SJCRH30 (cell line): ENCODE data around the gene SGK2. TPM values are rescaled to one million over a fixed set of nuclear protein-coding genes. Genes with fewer than 3 reads are reported as not detected.

Experiments
- DNase-seq, 2 experiments: peaks; one replicate each; pipeline ENCODE4 v3.0.0-alpha.2; 2015 to 2020
- H3K27ac ChIP-seq: fragments of 250-450 bp; sonication (Bioruptor Pico); 2 replicates; pipeline ENCODE4 v1.5.1; 2020; ENCODE audit warnings: mild to moderate bottlenecking, moderate library complexity
- H3K27me3 ChIP-seq: fragments of 250-450 bp; sonication (Bioruptor Pico); 2 replicates; pipeline ENCODE4 v1.5.1; 2020; ENCODE audit warnings: mild to moderate bottlenecking, moderate library complexity
- H3K36me3 ChIP-seq: fragments of 250-450 bp; sonication (Bioruptor Pico); 2 replicates; pipeline ENCODE4 v1.5.1; 2020; ENCODE audit warnings: mild to moderate bottlenecking, moderate library complexity
- H3K4me1 ChIP-seq: fragments of 250-450 bp; sonication (Bioruptor Pico); 2 replicates; pipeline ENCODE4 v1.5.1; 2020; ENCODE audit warnings: mild to moderate bottlenecking, moderate library complexity
- H3K4me3 ChIP-seq: fragments of 250-450 bp; sonication (Bioruptor Pico); 2 replicates; pipeline ENCODE4 v1.5.1; 2020; ENCODE audit warnings: mild to moderate bottlenecking, moderate library complexity
- H3K9me3 ChIP-seq: fragments of 250-450 bp; sonication (Bioruptor Pico); replicated peaks from 2 replicates; pipeline ENCODE4 v1.5.1; 2020; ENCODE audit warnings: mild to moderate bottlenecking, moderate library complexity
- total RNA-seq: library from RNA; depleted of rRNA; stranded (reverse); fragments of >200 nt; shearing (Covaris generic); gene quantifications from 2 replicates; pipeline ENCODE4 v1.2.3, GENCODE V29; 2014

The SGK2 gene
- total RNA-seq, 1 experiment from 2014 or later, result 0.67 TPM

DNA sequence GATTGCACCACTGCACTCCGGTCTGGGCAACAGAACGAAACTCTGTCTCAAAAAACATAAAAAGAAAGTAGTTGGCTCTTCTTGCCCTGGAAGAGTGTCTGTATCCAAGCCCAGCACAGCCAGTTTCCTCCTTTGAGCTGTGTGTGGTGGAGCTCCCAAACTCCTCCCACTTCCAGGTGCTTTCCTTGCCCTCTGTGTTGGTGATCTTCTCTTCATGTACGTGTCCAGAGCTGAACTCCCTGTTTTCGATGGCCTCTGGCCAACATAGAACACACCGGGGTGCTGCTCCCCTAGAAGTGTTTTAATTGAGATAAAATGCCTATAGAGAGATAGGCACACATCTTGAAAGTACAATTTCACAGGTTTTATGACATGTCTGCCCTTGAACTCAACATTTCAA lies 16.7 kb upstream of the SGK2 start:
- no peak for DNase-seq
- Histone ChIP-seq H3K36me3 (no peaks in the 10 kb centered on the region), H3K4me1 (no peaks in the 10 kb centered on the region), H3K9me3 (0 out of 2 replicates have a peak, but pooled peaks cover 3% of the 10 kb centered on the region), H3K27ac (no peak overlapping the region), H3K27me3 (no peaks in the 10 kb centered on the region), H3K4me3 (no peak overlapping the region)

DNA sequence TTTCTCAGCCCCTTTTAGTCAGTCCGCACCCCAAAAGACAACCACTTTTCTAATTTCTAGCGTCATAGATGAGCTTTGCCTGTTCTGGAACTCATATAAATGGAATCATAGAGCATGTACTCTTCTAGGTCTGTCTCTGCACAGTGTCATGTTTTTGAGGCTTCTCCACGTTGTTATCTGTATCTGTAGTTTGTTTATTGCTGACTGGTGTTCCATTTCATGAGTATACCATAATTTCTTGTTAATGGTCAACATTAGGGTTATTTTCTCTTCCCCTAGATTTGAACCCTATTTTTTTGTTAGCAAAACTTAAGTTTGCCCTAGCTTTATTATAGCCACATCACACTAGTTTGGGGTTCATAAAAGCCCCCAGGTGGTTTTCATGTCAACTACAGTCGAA lies 16.2 kb upstream of the SGK2 start:
- Histone ChIP-seq H3K27ac (no peak overlapping the region), H3K4me1 (no peaks in the 10 kb centered on the region), H3K27me3 (no peaks in the 10 kb centered on the region), H3K9me3 (peaks cover 8% of the 10 kb centered on the region), H3K36me3 (no peaks in the 10 kb centered on the region), H3K4me3 (no peak overlapping the region)
- DNase-seq, result no peak

DNA sequence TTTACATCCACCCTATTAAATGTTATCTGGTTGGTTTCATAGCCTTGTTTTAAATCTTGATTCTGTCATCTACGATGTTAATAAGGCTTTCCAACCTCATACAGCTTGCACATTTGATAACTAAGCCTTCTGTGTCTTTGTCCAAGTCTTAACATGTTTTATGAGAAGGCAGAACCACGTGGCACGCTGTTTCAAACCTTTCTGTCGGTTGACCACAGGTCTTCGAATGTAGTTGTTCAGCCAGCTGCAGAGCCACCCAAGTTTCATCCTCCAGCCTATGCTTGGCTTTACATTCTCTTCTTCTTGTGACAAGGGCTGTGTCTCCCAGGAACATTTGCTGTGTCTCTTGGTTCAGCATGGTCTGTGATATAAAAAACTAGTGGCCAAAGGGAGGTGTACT lies 15.7 kb upstream of the SGK2 start:
- no peaks in the 10 kb centered on the region for H3K27me3 ChIP-seq
- peaks cover 9% of the 10 kb centered on the region for H3K9me3 ChIP-seq
- no peaks in the 10 kb centered on the region for H3K36me3 ChIP-seq
- H3K27ac ChIP-seq, result no peak overlapping the region
- no peaks in the 10 kb centered on the region for H3K4me1 ChIP-seq
- no peak for DNase-seq
- H3K4me3 ChIP-seq, result no peak overlapping the region

DNA sequence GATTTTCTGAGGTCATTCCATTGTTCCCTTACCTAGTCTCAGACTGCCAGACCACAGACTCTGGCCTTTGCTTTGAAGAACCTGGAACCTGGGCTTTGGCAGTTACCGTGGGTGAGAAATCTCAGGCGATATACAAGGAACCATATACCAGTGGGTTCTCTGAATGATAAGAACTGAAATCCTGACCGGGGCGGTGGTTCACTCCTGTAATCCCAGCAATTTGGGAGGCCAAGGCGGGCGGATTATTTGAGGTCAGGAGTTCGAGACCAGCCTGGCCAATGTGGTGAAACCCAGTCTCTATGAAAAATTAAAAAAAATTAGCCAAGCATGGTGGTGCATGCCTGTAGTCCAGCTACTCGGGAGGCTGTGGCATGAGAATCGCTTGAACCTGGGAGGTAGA lies 14.3 kb upstream of the SGK2 start:
- no peaks in the 10 kb centered on the region for H3K27me3 ChIP-seq
- no peak overlapping the region for H3K4me3 ChIP-seq
- no peak for DNase-seq
- peaks cover 9% of the 10 kb centered on the region for H3K9me3 ChIP-seq
- no peaks in the 10 kb centered on the region for H3K36me3 ChIP-seq
- H3K27ac ChIP-seq, result no peak overlapping the region
- H3K4me1 ChIP-seq, result no peaks in the 10 kb centered on the region

DNA sequence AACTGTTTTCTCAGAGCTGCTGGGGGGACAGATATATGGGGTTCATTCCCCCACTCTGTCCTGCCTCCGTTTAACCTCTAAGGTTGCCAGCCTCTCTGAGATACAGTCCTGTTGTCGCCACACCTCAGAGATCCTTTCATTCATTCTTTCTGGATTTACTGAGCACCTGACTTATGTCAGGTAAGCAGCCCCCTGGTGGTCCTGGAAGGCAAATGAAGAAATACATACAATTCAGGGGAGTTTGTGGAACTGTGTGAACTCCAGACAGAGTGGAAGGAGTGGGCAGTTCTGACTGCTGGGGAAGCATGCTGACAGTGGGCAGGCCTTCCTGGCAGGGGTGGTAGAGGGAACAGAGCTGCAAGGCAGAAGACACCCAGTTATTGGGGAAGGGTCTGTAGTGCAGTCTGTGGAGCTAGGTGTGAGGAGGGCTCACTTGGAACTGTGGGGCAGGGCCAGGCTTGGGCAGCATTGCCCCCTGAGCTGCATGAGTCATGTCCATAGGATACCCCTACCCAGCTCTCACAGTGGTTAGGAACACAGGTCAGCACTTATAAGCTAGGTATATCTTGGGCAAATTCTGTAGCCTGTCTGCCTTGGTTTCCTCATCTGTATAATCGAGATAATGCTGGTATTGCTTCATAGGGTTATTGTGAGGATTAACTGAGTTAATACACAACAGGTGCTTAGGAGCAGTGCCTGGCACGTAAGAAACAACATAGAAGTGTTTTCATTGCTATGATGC lies 12.8 kb upstream of the SGK2 start:
- H3K36me3 ChIP-seq, result no peaks in the 10 kb centered on the region
- peaks cover 9% of the 10 kb centered on the region for H3K9me3 ChIP-seq
- H3K4me3 ChIP-seq, result no peak overlapping the region
- no peak for DNase-seq
- H3K27ac ChIP-seq, result no peak overlapping the region
- H3K4me1 ChIP-seq, result no peaks in the 10 kb centered on the region
- no peaks in the 10 kb centered on the region for H3K27me3 ChIP-seq

DNA sequence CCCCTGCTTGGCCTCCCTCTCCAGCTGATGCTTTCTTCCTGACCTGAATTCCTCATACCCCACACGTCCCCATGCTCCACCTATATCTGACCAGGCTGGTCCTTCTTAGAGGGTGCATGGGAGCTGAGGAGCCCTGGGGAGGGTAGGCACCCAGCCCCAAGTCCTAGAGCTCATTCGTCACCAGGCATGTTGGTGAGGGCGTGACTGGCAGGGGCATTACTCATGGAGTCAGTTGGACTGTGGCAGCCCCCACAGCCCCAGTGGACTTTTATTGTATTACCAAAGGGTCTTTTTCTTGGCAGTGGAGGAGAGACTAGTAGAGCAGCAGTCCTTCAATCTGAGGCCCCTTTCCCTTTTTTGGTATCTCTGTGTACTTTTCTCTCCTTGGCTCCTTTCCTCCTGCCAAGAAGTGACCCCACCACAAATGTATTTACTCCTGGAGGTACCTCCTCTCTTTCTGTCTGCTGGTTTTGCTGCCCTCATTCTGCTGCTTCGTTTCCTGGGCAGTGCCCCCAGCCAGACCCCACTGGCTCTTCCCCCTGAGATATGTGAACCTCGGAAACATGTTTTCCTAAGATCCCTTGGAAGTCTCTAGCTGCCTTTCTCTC lies 10.4 kb upstream of the SGK2 start:
- no peak for DNase-seq
- Histone ChIP-seq H3K27me3 (no peaks in the 10 kb centered on the region), H3K4me3 (no peak overlapping the region), H3K9me3 (peaks cover 9% of the 10 kb centered on the region), H3K36me3 (no peaks in the 10 kb centered on the region), H3K27ac (no peak overlapping the region), H3K4me1 (no peaks in the 10 kb centered on the region)

DNA sequence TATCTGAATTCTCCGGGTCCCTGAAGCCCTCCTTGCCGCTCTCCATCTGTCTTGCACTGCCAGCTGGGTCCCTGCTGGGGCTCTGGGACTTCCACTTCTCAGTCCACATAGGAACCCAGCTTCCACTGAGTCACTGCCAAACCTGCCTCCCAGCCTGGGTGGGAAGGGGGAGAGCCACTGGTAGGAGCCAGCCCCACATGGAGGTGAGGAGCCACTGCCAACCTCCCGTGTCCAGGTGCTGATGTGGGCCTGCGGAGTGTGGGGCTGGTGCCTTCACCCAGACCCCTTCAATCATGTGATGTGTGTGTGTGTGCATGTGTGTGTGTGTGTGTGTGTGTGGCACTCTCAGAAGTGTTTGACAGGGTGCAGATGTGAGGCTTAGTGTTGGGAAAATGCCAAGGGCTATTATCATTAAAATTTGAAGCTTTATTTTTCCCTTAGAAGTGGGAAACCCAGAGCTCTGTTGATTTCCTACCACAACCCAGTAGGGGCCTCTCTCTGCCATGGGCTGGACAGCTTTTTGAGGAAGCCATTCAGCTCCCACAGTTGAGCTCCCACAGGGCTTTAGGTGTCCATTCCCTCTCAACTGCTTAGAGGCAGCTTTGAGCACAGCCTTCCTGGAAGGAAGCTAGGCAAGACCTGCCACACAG lies 9.3 kb upstream of the SGK2 start:
- no peak overlapping the region for H3K27ac ChIP-seq
- DNase-seq, result no peak
- peaks cover 9% of the 10 kb centered on the region for H3K9me3 ChIP-seq
- H3K36me3 ChIP-seq, result no peaks in the 10 kb centered on the region
- H3K27me3 ChIP-seq, result no peaks in the 10 kb centered on the region
- H3K4me1 ChIP-seq, result no peaks in the 10 kb centered on the region
- H3K4me3 ChIP-seq, result no peak overlapping the region

DNA sequence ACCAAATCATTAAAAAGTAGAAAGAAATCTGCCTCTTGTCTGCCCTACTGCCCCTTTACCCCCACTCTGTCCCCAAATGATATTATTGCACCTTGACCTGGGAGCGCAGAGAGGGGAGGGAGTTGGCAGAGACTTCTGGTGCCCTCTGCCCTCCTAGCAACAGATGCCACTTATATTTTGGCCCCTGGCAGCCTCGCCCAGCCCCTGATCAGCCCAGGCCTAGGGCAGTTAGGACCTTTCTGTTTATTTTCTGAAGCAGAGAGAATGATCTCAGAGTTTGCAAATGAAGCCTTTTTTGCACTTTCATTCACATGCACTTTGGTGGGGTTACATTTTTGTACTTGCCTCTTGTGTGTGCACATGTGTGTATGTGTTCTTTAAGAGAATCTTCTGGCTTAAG lies 8.4 kb upstream of the SGK2 start:
- Histone ChIP-seq H3K27ac (no peak overlapping the region), H3K4me1 (no peaks in the 10 kb centered on the region)
- no peak for DNase-seq

DNA sequence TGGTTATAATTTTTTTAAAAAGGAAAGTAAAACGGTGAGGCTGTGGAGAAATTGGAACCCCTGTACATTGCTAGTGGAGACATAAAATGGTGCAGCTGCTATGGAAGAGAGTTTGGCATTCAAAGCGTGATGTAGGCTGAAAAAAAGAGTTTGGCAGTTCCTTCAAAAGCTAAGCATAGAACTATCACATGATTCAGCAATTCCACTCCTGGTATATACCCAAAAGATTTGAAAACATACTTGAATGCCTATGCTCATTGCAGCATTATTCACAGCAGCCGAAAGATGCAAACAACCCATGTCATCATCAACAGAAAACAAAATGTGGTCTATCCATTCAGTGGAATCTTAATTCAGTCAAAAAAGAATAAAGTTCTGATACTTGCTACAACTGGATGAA lies 4.5 kb upstream of the SGK2 start:
- DNase-seq, result no peak
- Histone ChIP-seq H3K4me3 (no peak overlapping the region), H3K27me3 (no peaks in the 10 kb centered on the region), H3K36me3 (no peaks in the 10 kb centered on the region), H3K9me3 (no peaks in the 10 kb centered on the region), H3K27ac (no peak overlapping the region), H3K4me1 (no peaks in the 10 kb centered on the region; the same call in 1 of the 2 replicates)

More for the DNA sequence above, 8.4 kb upstream of the SGK2 start:
- no peaks in the 10 kb centered on the region for H3K36me3 ChIP-seq
- no peak overlapping the region for H3K4me3 ChIP-seq
- peaks cover 9% of the 10 kb centered on the region for H3K9me3 ChIP-seq
- no peaks in the 10 kb centered on the region for H3K27me3 ChIP-seq

DNA sequence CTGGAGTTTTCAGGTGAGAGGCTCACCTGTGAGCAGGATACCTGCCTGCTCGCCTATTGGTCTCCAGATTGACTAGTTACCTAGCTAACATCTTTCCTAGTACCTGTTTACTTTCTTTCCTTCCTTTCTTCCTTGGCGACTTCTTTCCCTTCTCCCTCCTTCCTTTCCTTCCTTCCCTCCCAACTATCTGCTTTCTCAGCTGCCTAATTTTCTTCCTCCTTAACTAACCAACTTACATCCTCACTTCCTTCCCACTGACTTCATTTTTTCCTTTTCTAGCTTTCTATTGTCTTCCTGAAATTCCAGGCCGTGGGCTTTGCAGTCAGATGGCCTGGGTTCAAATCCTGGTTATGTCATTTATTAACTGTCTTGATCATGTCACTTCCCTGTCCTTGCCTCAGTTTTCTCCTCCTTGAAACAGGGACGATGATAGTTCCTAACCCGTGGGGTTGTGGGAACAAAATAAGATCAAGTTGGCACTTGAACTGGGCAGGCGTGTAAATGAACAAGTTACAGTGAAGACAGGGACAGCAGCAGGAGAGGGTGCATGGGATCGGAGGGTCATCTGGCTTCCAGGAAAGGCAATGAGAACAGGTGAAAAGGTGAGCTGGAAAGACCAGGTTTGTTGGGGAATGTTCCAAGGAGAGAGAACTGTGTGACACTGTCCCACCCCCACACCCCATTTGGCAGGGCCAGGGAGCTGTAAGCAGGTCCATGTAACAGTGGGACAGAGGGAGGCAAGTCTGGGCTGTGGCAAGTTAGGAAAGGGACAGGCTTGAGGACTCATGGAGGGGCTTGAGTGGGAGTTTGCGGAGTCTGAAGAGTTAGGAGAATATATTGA lies 540 bp downstream of the SGK2 start:
- no peak overlapping the region for H3K4me3 ChIP-seq
- H3K36me3 ChIP-seq, result no peaks in the 10 kb centered on the region
- DNase-seq, result no peak
- no peak overlapping the region for H3K27ac ChIP-seq
- H3K4me1 ChIP-seq, result no peaks in the 10 kb centered on the region; the same call in 1 of the 2 replicates
- H3K9me3 ChIP-seq, result no peaks in the 10 kb centered on the region
- H3K27me3 ChIP-seq, result no peaks in the 10 kb centered on the region

DNA sequence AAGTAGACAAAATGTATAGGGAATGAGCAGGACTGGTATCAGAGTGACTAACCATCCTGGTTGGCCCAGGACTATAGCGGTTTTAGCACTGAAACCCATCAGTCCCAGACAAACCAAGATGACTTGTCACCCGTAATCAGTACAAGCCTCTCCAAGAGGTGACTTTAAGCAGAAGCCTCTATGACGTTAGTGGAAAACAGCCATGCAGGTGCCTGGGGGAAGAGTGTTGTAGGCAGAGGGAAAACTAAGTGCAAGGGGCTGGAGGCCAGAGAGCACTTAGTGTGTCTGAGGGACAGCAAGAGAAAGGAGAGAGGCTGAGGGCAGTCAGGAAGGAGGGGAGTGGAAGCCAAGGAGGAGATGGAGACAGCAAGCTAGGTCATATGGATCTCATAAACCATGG lies 2.1 kb downstream of the SGK2 start:
- no peaks in the 10 kb centered on the region; the same call in 1 of the 2 replicates for H3K4me1 ChIP-seq
- no peak overlapping the region for H3K27ac ChIP-seq
- H3K9me3 ChIP-seq, result no peaks in the 10 kb centered on the region
- H3K36me3 ChIP-seq, result no peaks in the 10 kb centered on the region
- no peak for DNase-seq
- no peaks in the 10 kb centered on the region for H3K27me3 ChIP-seq
- no peak overlapping the region for H3K4me3 ChIP-seq

DNA sequence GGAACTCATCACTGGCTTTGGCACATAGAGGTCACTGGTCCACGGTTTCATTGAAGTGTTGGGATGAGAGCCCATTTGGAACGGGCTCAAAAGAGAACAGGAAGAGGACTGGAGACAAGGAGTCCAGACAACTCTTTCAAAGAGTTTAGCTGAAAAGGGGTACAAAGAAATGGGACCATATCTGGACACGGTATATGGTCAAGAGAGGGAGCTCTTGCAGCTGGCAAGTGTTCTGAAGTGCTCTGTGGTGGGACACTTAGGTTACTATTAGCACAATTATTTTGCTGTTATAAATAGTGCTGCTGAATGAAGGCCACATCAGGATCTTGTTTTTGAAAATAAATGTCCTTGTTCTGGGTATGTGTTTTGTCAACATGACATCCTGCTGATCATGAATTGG lies 4.6 kb downstream of the SGK2 start:
- 0 out of 2 replicates have a peak, but pooled peaks cover 9% of the 10 kb centered on the region for H3K27me3 ChIP-seq
- no peaks in the 10 kb centered on the region for H3K4me1 ChIP-seq
- no peak overlapping the region for H3K27ac ChIP-seq
- no peak overlapping the region for H3K4me3 ChIP-seq
- peak in 1 of 2 experiments; percentile 48 for DNase-seq
- H3K36me3 ChIP-seq, result no peaks in the 10 kb centered on the region
- no peaks in the 10 kb centered on the region for H3K9me3 ChIP-seq

DNA sequence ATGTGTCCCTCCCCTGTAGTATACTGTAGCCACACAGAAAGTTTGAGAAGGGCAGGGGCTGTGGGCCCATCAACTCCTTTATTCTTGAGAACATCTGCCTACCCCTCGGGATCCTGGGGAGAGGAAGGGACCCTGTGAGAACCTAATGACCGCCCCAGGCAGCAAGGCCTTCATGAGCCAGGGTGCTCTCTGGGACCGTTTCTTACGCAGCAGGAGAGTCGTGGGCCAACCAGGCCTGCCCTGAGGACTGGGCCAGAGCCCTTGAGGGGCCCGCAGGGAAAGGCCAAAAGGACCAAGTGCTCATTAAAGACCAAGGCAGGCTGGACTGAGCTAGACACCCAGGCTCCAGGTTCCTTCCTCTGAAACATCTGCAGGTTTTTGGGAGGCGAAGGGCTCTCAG lies 5.2 kb downstream of the SGK2 start:
- Histone ChIP-seq H3K27me3 (0 out of 2 replicates have a peak, but pooled peaks cover 9% of the 10 kb centered on the region), H3K4me3 (no peak overlapping the region), H3K27ac (no peak overlapping the region), H3K9me3 (no peaks in the 10 kb centered on the region), H3K36me3 (no peaks in the 10 kb centered on the region), H3K4me1 (no peaks in the 10 kb centered on the region)
- no peak for DNase-seq

DNA sequence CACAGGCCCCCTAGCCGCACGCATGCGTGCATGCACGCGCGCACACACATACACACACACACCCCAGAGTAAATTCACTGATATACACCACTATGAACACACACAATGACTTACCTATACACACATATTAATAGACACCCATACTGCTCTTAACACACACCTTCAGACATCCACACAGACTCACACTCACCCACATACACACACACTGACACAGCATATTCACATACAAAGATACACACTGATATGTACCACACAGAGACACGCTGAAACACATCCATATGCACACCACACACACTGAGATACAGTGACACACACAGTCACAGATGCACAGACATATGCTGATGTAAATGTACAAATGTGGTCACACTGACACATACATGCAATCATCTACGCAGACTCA lies 5.6 kb downstream of the SGK2 start:
- no peaks in the 10 kb centered on the region for H3K36me3 ChIP-seq
- no peaks in the 10 kb centered on the region for H3K4me1 ChIP-seq
- H3K9me3 ChIP-seq, result no peaks in the 10 kb centered on the region
- H3K4me3 ChIP-seq, result no peak overlapping the region
- 0 out of 2 replicates have a peak, but pooled peaks cover 9% of the 10 kb centered on the region for H3K27me3 ChIP-seq
- H3K27ac ChIP-seq, result no peak overlapping the region
- no peak for DNase-seq
